Upper lobe of left lung (tissue), 4 donors: ENCODE measurements around the gene ZNF512B.
"Not testable (repeated sequence)": the region's sequence is repeated elsewhere in the genome, so short reads cannot be mapped to it uniquely, and the experiment has no call there.

Source experiments
- EP300 ChIP-seq, 4 donors: sonication (generic); formaldehyde crosslinking; IDR thresholded peaks; one replicate each; pipeline ENCODE4 v1.5.1; 2017; ENCODE audit warnings: antibody characterized with exemption in 4 of 4, control low read depth in 2 of 4
- TF ChIP-seq, protein P1 (sequence below), 6 experiments: fragments of 450-650 bp in 4 of 6; fragments of 200-600 bp in 2 of 6; sonication (generic) in 2 of 6; IDR thresholded peaks; one replicate each; pipeline ENCODE4 v1.5.1; 2016 to 2019; ENCODE audit warnings: antibody characterized with exemption in 6 of 6

DNA sequence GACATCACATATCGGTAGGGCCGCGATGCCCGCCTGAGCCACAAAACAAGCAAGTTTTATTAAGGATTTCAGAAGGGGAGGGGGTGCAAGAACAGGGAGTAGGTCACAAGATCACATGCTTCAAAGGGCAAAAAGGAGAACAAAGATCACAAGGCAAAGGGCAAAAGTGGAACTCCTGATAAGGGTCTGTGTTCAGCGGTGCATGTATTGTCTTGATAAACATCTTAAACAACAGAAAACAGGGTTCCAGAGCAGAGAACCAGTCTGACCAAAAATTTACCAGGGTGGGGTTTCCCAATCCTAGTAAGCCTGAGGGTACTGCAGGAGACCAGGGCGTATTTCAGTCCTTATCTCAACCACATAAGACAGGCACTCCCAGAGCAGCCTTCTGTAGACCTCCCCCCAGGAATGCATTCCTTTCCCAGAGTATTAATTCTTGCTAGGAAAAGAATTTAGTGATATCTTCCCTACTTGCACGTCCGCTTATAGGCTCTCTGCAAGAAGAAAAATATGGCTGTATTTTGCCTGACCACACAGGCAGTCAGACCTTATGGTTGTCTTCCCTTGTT is 53.3 kb downstream of the ZNF512B start:
- TF ChIP-seq EP300 (IDR thresholded peaks at IDR 0.05), result not testable (repeated sequence)
- TF ChIP-seq, protein P1, sequence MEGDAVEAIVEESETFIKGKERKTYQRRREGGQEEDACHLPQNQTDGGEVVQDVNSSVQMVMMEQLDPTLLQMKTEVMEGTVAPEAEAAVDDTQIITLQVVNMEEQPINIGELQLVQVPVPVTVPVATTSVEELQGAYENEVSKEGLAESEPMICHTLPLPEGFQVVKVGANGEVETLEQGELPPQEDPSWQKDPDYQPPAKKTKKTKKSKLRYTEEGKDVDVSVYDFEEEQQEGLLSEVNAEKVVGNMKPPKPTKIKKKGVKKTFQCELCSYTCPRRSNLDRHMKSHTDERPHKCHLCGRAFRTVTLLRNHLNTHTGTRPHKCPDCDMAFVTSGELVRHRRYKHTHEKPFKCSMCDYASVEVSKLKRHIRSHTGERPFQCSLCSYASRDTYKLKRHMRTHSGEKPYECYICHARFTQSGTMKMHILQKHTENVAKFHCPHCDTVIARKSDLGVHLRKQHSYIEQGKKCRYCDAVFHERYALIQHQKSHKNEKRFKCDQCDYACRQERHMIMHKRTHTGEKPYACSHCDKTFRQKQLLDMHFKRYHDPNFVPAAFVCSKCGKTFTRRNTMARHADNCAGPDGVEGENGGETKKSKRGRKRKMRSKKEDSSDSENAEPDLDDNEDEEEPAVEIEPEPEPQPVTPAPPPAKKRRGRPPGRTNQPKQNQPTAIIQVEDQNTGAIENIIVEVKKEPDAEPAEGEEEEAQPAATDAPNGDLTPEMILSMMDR (IDR thresholded peaks at IDR 0.05), result not testable (repeated sequence)
